Osteocyte (in vitro differentiated cells): ENCODE results near the gene TRIM33. TPM values are rescaled to one million over a fixed set of nuclear protein-coding genes. Genes with fewer than 3 reads are reported as not detected.

Experiments used
- DNase-seq: peaks from one replicate; pipeline ENCODE4 v3.0.0; 2021; ENCODE audit warnings: mixed read lengths; ENCODE audit not compliant: unreplicated experiment; ENCODE audit errors: extremely low spot score
- H3K27ac Mint-ChIP-seq: one replicate; pipeline ENCODE4 v1.8.0; 2021; ENCODE audit warnings: mild to moderate bottlenecking, mixed read lengths; ENCODE audit not compliant: unreplicated experiment
- H3K27me3 Mint-ChIP-seq: one replicate; pipeline ENCODE4 v1.8.0; 2021; ENCODE audit warnings: mixed read lengths; ENCODE audit not compliant: unreplicated experiment
- H3K36me3 Mint-ChIP-seq: one replicate; pipeline ENCODE4 v1.8.0; 2021; ENCODE audit warnings: mixed read lengths; ENCODE audit not compliant: unreplicated experiment
- H3K4me1 Mint-ChIP-seq: one replicate; pipeline ENCODE4 v1.8.0; 2021; ENCODE audit warnings: mixed read lengths; ENCODE audit not compliant: unreplicated experiment
- H3K4me3 Mint-ChIP-seq: one replicate; pipeline ENCODE4 v1.8.0; 2021; ENCODE audit warnings: mild to moderate bottlenecking, moderate library complexity, mixed read lengths; ENCODE audit not compliant: unreplicated experiment
- H3K9me3 Mint-ChIP-seq: one replicate; pipeline ENCODE4 v1.8.0; 2021; ENCODE audit warnings: mixed read lengths; ENCODE audit not compliant: unreplicated experiment
- total RNA-seq: library from RNA; stranded (reverse); gene quantifications from 2 replicates; pipeline ENCODE4 v1.2.1, GENCODE V29; 2021
- TF ChIP-seq, protein P1 (sequence below): fragments of 200-600 bp; sonication (generic); IDR thresholded peaks from 2 replicates; pipeline ENCODE4 v1.5.0; 2021; ENCODE audit warnings: antibody characterized with exemption, mild to moderate bottlenecking, moderate library complexity

The TRIM33 gene
- total RNA-seq, 1 donor from 2014 or later, result 32.2 TPM

DNA sequence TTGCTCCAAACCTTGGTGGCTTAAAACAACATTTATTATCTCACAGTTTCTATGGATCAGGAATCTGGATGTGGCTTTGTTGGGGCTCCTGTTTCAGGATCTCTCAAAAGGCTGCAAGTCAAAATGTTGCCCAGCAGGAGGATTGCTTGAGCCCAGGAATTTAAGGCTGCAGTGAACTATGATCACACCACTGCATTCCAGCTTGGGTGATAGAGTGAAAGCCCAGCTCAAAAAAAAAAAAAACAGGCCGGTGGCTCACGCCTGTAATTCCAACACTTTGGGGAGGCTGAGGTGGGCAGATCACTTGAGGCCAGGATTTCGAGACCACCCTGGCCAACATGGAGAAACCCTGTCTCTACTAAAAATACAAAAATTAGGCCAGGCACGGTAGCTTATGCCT, 40.4 kb upstream of the TRIM33 start:
- H3K4me1 Mint-ChIP-seq, result no peaks in the 10 kb centered on the region
- H3K27me3 Mint-ChIP-seq, result peaks cover 4% of the 10 kb centered on the region
- TF ChIP-seq, protein P1, sequence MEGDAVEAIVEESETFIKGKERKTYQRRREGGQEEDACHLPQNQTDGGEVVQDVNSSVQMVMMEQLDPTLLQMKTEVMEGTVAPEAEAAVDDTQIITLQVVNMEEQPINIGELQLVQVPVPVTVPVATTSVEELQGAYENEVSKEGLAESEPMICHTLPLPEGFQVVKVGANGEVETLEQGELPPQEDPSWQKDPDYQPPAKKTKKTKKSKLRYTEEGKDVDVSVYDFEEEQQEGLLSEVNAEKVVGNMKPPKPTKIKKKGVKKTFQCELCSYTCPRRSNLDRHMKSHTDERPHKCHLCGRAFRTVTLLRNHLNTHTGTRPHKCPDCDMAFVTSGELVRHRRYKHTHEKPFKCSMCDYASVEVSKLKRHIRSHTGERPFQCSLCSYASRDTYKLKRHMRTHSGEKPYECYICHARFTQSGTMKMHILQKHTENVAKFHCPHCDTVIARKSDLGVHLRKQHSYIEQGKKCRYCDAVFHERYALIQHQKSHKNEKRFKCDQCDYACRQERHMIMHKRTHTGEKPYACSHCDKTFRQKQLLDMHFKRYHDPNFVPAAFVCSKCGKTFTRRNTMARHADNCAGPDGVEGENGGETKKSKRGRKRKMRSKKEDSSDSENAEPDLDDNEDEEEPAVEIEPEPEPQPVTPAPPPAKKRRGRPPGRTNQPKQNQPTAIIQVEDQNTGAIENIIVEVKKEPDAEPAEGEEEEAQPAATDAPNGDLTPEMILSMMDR, result no peak
- no peaks in the 10 kb centered on the region for H3K36me3 Mint-ChIP-seq
- H3K9me3 Mint-ChIP-seq, result no peaks in the 10 kb centered on the region
- no peak overlapping the region for H3K4me3 Mint-ChIP-seq
- H3K27ac Mint-ChIP-seq, result no peak overlapping the region
- DNase-seq, result no peak

DNA sequence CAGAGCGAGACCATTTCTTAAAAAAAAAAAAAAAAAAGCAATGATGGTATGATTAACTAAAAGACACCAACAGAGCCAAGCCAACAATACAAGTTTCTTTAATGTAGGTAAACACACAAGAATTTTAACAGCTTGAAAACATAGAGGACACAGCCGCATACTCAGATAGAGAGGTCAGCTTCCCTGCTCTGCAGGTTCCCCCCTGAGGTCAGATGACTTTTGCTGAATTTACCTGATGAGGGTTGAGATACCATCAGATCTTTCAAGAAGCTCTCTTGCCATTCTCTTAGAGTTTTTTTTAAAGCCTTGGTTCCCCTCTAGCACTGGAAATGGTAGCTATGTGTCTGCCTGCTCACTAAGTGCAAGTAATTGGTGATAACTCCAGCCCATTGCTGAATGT, 39.3 kb upstream of the TRIM33 start:
- no peaks in the 10 kb centered on the region for H3K9me3 Mint-ChIP-seq
- no peak for DNase-seq
- H3K27me3 Mint-ChIP-seq, result peaks cover 4% of the 10 kb centered on the region
- TF ChIP-seq, protein P1, result no peak
- no peak overlapping the region for H3K4me3 Mint-ChIP-seq
- H3K27ac Mint-ChIP-seq, result no peak overlapping the region
- no peaks in the 10 kb centered on the region for H3K4me1 Mint-ChIP-seq
- no peaks in the 10 kb centered on the region for H3K36me3 Mint-ChIP-seq

DNA sequence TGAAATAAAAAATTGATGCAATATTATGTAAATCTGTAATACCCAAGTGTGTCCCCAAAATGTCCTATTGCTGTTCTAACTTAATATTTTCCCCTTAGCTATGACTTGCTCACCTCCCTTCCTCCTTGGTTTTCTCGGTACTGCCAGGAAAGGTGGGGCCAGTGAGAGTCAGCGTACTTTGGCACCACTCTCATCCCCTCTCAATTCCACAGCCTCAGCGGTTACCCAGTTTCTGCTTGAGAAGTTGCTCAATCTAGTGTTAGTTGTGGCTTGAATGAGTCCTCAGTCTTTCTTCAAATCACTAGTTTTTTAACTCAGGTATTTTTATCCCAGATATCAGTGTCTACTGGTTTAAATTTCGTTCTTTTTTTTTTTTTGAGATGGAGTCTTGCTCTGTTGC, 38.1 kb upstream of the TRIM33 start:
- DNase-seq, result no peak
- no peak overlapping the region for H3K27ac Mint-ChIP-seq
- no peaks in the 10 kb centered on the region for H3K36me3 Mint-ChIP-seq
- peaks cover 10% of the 10 kb centered on the region for H3K27me3 Mint-ChIP-seq
- no peaks in the 10 kb centered on the region for H3K9me3 Mint-ChIP-seq
- H3K4me1 Mint-ChIP-seq, result no peaks in the 10 kb centered on the region
- H3K4me3 Mint-ChIP-seq, result no peak overlapping the region
- TF ChIP-seq, protein P1, result no peak

DNA sequence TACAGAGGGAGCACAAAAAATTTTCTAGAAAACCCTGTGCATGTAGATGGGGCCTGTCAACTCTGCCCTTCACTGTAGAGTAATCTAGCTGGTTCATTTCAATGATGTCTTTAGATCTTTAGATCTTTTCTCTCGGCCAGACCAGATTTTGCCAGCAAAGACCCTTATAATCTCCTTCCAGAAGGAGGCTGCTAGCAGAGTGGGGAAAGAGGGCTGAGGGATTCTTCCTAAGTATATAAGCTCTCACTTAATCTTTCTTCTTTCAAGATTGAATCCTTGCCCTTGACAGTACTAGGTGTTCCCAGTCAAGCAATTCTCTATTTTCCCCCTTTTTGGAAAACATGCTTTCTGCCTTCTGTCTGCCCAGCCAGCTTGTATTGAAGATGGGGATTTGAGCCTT, 36.1 kb upstream of the TRIM33 start:
- Mint-ChIP-seq H3K36me3 (no peaks in the 10 kb centered on the region), H3K9me3 (no peaks in the 10 kb centered on the region), H3K4me1 (no peaks in the 10 kb centered on the region), H3K27ac (no peak overlapping the region), H3K4me3 (no peak overlapping the region), H3K27me3 (peaks cover 13% of the 10 kb centered on the region)
- no peak for DNase-seq
- TF ChIP-seq, protein P1, result no peak

DNA sequence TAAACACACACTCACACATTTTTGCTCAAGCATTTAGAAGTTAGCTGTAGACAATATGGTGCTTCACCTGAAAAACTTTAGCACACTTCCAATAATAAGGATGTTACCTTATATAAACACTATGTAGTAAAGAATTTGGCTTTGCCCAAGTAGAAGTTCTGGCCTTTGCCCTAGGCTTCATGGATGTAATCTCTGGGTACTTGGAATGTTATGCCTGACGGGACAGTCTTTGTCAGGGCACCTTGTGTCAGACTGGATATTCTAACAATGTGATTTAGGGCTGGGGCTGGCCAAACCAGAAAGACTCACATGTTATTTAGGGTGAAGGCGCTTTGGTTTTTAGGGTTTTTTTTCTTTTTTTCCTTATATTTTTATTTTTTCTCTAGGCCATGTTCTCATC, 34.8 kb upstream of the TRIM33 start:
- no peaks in the 10 kb centered on the region for H3K4me1 Mint-ChIP-seq
- H3K27me3 Mint-ChIP-seq, result peaks cover 16% of the 10 kb centered on the region
- DNase-seq, result no peak
- TF ChIP-seq, protein P1, result no peak
- no peaks in the 10 kb centered on the region for H3K36me3 Mint-ChIP-seq
- H3K4me3 Mint-ChIP-seq, result no peak overlapping the region
- H3K9me3 Mint-ChIP-seq, result no peaks in the 10 kb centered on the region
- no peak overlapping the region for H3K27ac Mint-ChIP-seq
